Sciatic nerve (tissue), 2 donors: ENCODE results near the gene HEBP2. TPM values are rescaled to one million over a fixed set of nuclear protein-coding genes. Genes with fewer than 3 reads are reported as not detected.
"Not testable (repeated sequence)": the region's sequence is repeated elsewhere in the genome, so short reads cannot be mapped to it uniquely, and the experiment has no call there.

Source experiments
- ATAC-seq: fragments of 200-7000 bp; cut with Tn5 transposase; one replicate; pipeline ENCODE4 v1.9.1; 2020; ENCODE audit warnings: mild to moderate bottlenecking, moderate library complexity
- DNase-seq: peaks from one replicate; pipeline ENCODE4 v3.0.0-alpha.2; 2020; ENCODE audit warnings: low spot score
- intact Hi-C: fragments of 100-400 bp; cut with DNase I; formaldehyde crosslinking; loops from one replicate; pipeline ENCODE4 v1.14.2; 2022
- total RNA-seq: library from RNA; stranded (reverse); fragmentation: NEBNext Ultra II Directional; extraction: Animal tissue kit (Norgen Biotek cat#: 25700); gene quantifications from one replicate; pipeline ENCODE4 v1.2.1, GENCODE V29; 2021
- donor health status: DM: no; HTN: no; CAD: no.
- donor health status: DM: no; HTN: no; CAD: no.

The HEBP2 gene
- total RNA-seq, 1 donor from 2014 or later = 39.9 TPM

GRCh38 chr6:138418118-138418742, 14.2 kb downstream of the HEBP2 start:
- no peak for DNase-seq
- intact Hi-C loops = no loop called here
- no peak for ATAC-seq

- intact Hi-C loops = no loop called here
These were observed 15.7 kb downstream of the HEBP2 start for GRCh38 chr6:138419766-138420165.

GRCh38 chr6:138420356-138420755, 16.3 kb downstream of the HEBP2 start:
- no peak for DNase-seq
- intact Hi-C loops = no loop called here
- ATAC-seq = no peak

More at GRCh38 chr6:138419766-138420165, 15.7 kb downstream of the HEBP2 start:
- no peak for DNase-seq
- ATAC-seq = no peak

GRCh38 chr6:138421089-138421488, 17.1 kb downstream of the HEBP2 start:
- intact Hi-C loops = no loop called here

DNA sequence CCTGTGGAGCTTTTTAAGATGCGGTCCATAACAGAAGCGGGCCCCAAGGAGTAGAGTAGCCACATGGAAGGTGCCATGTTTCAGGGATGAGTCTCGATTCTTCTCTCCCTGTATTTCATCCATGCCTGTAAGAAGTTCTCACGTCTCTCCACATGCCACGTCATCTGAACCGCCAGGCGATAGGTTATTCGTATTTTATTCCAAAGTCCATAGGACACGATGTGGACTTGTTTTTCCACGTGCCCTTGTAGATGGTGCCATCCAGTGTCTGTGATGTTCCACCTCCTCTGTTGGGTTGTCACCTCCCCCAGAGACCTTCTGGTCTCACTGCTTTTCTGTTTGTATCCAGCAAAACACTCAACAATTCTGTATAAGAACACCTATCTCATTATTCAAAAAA, 17.6 kb downstream of the HEBP2 start:
- no peak for ATAC-seq
- DNase-seq = no peak
- intact Hi-C loops = no loop called here

More at GRCh38 chr6:138421089-138421488, 17.1 kb downstream of the HEBP2 start:
- no peak for DNase-seq
- ATAC-seq = no peak

DNA sequence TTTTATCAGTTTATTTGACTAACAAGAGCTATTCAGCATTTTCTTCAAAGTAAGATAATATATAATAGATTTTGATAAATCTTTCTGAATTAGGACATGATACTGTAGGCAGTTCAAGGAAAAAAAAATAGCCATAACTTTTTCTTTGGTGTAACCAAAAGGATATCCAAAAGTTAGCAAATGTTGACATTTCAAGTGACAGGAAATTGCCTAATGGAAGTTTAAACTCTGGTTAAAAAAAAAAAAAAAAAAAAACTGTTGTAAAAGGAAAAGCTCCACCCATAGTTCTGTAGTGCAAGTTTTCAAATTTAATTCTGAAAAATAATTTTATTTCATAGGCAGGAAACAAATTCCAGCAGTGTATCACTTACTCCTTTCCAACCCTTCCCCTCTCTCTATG, 18.8 kb downstream of the HEBP2 start:
- intact Hi-C loops = no loop called here

DNA sequence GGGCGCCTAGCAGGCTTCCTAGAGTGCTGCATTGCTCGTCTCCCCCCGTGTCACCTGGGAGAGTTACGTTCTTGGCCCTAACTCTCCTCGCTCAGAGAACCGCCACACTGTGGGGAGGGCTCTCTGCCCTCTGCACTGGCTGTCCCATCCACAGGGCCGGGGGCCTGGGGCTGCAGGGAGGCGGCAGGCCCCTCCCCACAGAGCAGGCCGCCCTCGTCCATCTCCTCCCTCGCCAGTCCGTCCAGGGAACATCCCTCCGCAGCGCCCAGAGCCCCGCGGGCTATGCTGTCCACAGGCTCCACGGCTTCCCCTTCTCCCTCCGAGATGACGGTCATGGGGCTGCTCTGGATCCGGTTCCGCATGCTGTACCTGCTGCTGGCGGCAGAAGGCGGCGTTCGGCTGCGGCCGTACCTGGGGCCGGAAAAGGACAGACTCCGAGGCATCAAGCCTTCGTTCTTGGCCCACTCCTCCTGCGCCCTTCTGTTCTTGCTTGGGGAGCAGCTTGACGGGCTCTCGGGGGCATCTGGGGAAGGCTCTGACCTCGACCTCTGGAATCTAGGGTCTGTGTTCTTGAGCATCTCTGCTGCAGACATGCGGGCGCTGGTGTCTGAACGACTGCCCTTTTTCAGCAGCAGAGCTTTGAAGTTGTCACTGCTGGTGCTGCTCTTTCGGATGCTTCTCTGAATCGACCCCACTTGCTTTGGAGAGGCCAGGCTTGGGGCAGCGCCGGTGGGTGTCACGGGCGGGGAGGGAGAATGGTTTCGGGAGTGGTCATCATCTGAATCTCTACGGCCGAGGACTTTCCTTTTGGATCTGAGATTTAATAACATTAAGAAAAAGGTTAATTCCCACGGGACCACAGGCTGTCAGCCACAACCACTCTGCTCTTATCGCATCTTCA, 20.2 kb downstream of the HEBP2 start:
- intact Hi-C loops = no loop called here
- DNase-seq (no peak), ATAC-seq (peak; percentile 18)

More for the DNA sequence above, 18.8 kb downstream of the HEBP2 start:
- ATAC-seq (no peak), DNase-seq (no peak)

GRCh38 chr6:138425256-138425655, 21.2 kb downstream of the HEBP2 start:
- ATAC-seq, intact Hi-C loops: not testable (repeated sequence)

GRCh38 chr6:138426500-138427123, 22.6 kb downstream of the HEBP2 start:
- ATAC-seq (no peak), DNase-seq (no peak)
- intact Hi-C loops = no loop called here

More at GRCh38 chr6:138425256-138425655, 21.2 kb downstream of the HEBP2 start:
- DNase-seq = not testable (repeated sequence)

DNA sequence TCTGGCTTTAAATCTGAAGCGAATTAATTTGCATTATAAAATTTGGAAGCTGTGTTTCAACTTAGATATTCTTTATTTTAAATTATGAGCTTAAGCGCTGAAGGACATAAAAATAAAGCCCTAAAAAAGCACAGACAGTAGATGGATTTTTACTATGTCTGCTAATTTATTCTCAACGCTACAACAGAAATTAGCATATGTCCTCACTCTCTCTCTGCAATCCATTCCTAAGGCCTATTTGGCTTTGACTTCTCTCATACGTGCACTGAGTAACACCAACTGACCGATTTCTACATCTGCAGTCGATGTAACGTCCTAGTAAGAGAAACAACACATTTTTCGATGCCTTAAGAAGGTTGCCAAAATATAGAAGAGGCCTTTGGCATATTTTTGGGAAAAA, 23.7 kb downstream of the HEBP2 start:
- ATAC-seq = no peak
- intact Hi-C loops = no loop called here

GRCh38 chr6:138428944-138429598, 25.0 kb downstream of the HEBP2 start:
- intact Hi-C loops = no loop called here
- ATAC-seq = peak; percentile 67
- no peak for DNase-seq

More for the DNA sequence above, 23.7 kb downstream of the HEBP2 start:
- no peak for DNase-seq

- DNase-seq (no peak), ATAC-seq (no peak)
- intact Hi-C loops = loop anchor here (5.0 kb wide), 1 partner anchor 158 kb away; no protein-coding TSS in a partner anchor
These were observed 25.7 kb downstream of the HEBP2 start for GRCh38 chr6:138429761-138430160.

DNA sequence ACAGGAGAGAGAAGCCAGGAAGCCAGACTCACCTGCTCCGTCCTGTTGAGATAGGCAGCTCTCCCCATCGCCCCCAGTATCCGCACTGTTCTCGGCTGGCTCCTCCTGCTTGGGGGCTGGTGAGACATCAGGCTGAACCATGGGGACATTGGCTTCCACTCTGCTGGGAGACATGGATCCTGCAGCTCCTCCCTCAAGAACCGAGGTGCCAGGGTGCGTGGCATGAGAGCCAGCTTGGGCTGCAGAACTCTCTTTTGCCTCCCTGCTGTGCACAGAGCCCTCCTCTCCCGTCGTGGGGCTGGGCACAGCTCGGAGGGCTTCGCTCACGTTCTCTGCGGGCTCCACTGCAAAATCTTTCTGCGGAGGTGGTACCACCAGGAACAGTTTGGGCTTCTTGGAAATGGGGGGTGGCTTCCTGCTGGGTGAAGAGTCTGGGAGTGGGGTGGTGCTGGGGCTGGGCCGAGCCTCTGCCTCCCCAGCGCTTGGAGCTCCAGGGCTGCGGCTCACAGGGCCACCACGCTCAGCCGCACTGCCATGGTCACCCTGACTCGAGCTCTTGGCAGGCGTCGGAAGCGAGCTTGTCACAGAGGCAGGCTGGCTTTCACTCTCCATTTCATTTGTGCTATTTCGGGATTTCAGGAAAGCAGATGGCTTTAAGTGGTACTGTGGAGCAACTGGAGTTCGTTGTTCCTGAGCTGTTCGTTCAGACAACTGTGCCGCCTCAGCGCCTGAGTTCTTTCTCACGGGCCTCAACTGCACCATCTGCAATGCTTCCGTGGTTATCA, 26.5 kb downstream of the HEBP2 start:
- ATAC-seq (peak; percentile 4), DNase-seq (no peak)
- intact Hi-C loops = loop anchor here (5.0 kb wide), 1 partner anchor 157 kb away; no protein-coding TSS in a partner anchor

DNA sequence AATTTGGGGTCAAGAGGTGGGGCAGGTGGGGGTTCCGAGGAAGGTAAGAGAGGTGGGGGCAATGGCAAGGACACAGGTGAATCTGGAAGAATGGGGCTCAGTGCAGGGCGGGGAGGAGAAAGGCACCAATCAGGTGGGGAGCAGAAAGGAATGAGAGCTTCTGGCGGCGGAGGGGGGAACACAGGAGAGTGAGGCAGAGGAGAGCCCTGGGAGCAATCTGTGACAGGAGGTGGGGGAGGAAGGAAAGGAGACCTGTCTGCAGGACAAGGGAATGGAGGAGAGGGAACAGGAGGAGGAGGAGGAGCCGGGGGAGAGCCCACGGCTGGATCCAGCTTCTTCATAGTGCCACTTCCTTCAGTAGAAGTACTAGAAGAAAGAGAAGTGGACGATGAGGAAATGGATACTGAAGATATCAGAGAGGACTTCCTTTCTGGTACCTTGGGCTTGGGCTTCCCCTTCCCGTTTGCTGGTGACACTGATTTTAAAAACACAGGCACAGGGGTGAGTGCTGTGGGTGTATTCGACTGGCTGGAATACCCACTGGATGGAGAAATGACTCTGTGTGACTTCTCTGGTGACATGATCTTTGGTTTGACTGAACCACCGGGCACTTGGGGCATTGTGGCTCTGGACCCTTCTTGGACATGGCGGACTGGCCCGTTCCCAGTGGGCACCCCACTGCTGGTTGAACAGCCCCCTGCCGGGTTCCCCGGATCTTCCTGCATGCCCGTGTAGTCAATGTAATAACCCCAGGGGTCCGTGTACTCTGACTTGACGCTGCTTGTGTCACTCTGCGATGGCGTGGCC, 27.4 kb downstream of the HEBP2 start:
- ATAC-seq = no peak
- DNase-seq = no peak
- intact Hi-C loops = loop anchor here (5.0 kb wide), 1 partner anchor 156 kb away; no protein-coding TSS in a partner anchor

DNA sequence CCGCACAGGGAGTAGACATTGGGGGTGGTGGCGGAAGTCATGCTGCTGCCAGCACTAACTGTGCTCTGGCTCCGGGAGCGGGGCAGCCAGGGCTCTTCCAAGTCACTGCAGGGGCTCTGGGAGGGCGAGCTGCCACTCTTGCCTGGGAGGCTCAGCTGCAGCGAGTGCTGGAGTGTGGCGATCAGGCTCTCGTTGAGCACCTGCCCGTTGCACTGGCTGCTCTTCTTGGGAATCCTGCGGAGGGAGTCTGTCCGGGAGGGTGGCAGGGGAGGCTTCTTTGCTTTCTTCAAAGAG, 28.0 kb downstream of the HEBP2 start:
- intact Hi-C loops = loop anchor here (5.0 kb wide), 1 partner anchor 155 kb away; no protein-coding TSS in a partner anchor
- ATAC-seq (no peak), DNase-seq (no peak)

- ATAC-seq (no peak), DNase-seq (no peak)
- intact Hi-C loops = loop anchor here (5.0 kb wide), 1 partner anchor 153 kb away; no protein-coding TSS in a partner anchor
These were observed 30.1 kb downstream of the HEBP2 start for GRCh38 chr6:138434096-138434495.

- DNase-seq = no peak
- intact Hi-C loops = loop anchor here (5.0 kb wide), 1 partner anchor 152 kb away; no protein-coding TSS in a partner anchor
These were observed 30.9 kb downstream of the HEBP2 start for GRCh38 chr6:138434925-138435324.

More at GRCh38 chr6:138434925-138435324, 30.9 kb downstream of the HEBP2 start:
- ATAC-seq = peak; percentile 33
